GM19397 (cell line): Measurements from ENCODE around the gene TOMM40L.
"Not testable (repeated sequence)": the region's sequence is repeated elsewhere in the genome, so short reads cannot be mapped to it uniquely, and the experiment has no call there.

ENCODE experiments used
- ATAC-seq: cut with Tn5 transposase; IDR thresholded peaks from one replicate; pipeline ENCODE4 v1.9.1; 2021; ENCODE audit warnings: mild to moderate bottlenecking, moderate library complexity; ENCODE audit not compliant: unreplicated experiment

The TOMM40L gene

GRCh38 chr1:161251579-161251978, 25.7 kb downstream of the TOMM40L start:
- no peak for ATAC-seq

- ATAC-seq = not testable (repeated sequence)
Observed at GRCh38 chr1:161255302-161255701, 29.4 kb downstream of the TOMM40L start.

GRCh38 chr1:161255955-161256520, 30.2 kb downstream of the TOMM40L start:
- ATAC-seq = not testable (repeated sequence)

- not testable (repeated sequence) for ATAC-seq
Observed at GRCh38 chr1:161257109-161257508, 31.2 kb downstream of the TOMM40L start.

DNA sequence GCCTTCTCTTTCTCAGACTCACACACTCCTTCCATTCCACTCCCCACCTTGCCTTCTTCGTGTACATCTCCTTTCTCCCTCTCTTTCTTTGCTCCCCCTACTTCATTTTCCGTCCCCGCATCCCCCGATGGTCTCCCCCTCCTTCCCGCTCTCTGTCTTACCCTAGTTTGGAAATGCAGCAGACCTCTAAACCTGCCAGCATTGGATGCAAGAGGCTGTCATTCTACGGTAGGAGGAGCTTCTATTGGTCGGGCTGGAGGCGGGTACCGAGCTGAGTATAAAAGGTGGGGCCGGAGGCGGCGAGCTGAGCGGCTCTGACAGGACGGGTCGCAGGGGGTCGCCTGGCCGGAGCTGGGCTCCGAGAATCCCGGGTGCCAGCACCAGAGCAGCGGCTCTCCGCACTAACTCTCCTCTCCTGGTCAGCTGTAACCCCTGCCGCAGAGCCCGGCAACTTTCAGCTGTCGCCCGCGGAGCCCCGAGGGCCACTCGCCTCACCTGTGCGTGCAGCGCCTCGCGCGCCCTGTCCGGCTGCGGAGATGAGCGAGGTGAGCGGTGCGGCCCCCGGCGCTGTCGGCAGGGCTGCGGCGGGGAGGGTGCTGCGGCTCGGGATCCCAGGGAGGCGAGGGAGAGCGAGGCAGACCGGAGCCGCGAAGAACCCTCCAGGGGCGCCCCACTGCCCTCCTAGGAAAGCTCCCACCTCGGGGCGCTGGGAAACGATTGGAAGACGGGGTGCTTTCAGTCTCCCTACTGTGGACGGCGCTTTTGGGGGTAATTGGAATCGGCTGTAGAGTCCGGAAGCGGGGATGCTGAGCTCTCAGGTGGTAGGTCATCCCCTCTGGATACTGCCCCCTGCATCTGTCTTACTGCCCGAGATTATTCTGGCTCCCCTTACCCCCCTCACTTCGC, 32.8 kb downstream of the TOMM40L start, which contains the start of gene PCP4L1:
PCP4L1 (plus strand) TSS at position 307 of the 906 bp plus-strand sequence; CDS start at position 537, 230 bp downstream.
- ATAC-seq = no peak

DNA sequence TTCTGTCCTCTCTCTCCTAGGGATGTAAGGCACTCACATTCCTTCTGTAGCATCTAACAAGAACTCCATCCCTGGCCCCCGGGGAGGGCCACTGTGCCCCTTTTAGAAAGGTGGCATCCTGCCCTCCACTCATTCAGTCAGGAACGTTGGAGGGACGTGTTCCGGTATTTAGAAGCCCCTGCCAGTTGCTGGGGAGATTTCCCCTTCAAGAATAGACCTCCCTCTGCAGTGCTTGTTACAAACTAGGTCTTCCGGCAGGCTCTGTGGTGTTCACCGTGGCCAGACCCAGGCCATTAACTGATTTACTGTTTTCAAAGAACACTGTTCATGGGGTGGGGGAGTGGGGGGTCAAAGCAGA, 33.5 kb downstream of the TOMM40L start:
- ATAC-seq = no peak

DNA sequence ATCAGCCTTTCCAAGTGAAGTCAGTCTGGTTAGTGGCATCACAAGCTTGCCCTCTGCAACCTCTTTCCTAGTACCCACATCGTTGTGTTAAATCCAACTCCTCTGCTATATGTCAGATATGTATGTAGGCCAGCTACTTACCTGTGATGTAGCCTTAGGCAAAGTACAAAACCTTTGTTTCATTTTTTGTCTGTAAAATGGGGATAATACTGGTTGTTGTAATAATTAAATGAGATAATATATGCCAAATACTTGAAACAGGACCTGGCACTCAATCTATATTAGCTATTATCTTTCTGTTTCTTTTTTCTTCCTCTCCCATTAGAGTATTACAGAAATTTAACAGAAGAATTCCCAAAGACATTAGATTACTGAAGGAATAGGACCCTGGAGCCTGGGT, 33.9 kb downstream of the TOMM40L start:
- ATAC-seq = no peak

DNA sequence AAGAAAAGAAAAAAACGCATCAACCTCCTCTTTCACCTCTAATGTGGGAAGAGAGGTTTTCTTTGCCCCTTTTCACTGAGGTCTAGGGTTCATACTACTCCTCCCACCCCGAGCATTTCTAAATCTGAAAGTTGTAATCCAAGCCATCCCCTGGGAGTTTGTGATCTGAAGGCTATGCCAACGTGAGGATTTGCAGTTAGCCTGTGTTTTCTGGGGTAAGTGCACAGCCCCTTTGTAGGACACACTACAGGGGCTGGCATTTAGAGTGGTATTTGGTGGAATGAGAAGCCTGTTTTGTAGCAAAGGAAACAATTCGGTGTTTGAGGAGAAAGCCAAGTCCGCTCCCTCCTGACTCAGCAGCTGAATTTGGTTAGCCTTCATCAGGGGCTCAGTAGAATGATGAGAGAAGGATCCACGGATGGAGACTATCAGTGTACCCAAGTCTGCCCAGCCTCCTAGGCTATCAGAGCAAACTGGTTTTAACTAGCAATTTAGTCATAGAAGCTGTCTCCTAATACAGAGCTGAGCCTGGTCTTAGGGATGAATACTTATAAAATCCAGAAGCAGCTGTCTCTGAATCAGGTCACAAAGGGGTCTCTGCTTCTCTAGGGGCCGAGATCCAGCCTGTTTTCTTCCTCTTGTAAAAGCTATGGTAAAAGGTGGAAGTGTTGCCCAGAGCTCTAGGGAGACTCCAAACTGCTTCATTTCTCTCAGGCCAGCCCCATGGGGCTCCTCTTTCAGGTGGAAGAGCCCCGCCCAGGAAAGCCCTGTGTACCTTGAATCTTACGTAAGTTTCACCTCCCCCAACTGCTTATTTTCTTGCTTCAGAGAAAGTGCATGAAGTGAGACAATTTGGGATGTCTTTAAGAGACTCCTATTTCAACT, 34.8 kb downstream of the TOMM40L start:
- ATAC-seq = no peak

DNA sequence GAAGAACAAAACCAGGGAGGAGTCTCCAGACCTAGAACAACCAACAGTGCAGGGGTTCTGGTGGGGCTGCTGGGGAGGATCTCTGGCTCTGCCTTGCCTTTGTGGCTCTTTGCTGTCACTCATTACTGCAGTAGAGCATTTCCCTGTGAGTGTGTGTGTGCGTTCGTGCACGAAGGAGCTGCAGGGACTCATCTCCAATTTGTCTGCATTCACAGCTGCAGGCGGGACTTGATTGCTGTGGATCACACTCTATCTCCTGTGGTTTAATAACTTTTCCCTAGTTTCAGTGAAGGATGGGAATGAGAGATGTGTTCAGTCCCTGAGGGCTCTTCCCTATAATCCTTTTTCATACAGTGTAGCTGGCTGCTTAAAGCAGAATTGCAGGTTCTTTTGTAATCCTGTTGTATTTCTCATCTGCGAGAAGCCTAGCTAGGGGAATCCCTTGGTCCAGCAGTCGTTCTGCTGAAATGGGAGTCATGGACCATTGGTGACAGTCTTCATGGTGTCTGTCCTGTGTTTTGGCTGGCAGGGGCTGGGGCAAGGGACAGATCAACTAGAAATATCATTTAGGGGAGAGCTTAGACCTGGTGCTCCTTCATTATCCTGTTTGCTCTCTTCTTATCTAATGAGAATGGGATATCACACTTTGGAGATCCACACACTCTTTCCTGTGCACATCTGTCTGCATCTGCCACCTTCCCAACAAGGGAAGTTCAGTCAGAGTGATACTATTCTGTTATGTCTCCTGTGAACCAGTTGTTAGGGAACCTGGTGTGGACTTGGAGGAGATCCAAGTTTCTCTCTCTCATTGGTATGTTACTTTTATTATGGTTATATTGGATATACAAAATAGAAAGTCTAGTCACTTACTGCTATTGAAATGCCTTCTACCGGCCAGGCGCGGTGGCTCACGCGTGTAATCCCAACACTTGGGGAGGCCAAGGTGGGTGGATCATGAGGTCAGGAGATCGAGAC, 35.7 kb downstream of the TOMM40L start:
- no peak for ATAC-seq

DNA sequence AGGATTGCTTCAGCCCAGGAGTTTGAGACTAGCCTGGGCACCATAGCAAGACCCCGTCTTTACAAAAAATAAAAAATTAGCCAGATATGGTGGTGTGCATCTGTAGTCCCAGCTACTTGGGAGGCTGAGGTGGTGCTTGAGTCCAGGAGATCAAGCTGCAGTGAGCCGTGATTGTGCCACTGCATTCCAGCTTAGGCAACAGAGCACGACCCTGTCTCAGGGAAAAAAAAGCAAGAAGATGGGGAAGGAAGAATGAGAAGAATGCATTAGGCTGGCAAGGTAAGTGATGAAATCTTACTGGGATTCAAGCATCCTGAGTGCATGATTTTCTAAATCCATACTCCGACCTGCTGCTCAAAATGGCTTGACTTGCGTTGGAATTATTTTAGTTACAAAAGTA, 39.4 kb downstream of the TOMM40L start:
- ATAC-seq = no peak

GRCh38 chr1:161266202-161266601, 40.3 kb downstream of the TOMM40L start:
- ATAC-seq = no peak

GRCh38 chr1:161266836-161267235, 41.0 kb downstream of the TOMM40L start:
- no peak for ATAC-seq

- no peak for ATAC-seq
Observed at GRCh38 chr1:161267321-161267720, 41.5 kb downstream of the TOMM40L start.

- ATAC-seq = no peak
Observed at GRCh38 chr1:161273402-161273801, 47.5 kb downstream of the TOMM40L start.

DNA sequence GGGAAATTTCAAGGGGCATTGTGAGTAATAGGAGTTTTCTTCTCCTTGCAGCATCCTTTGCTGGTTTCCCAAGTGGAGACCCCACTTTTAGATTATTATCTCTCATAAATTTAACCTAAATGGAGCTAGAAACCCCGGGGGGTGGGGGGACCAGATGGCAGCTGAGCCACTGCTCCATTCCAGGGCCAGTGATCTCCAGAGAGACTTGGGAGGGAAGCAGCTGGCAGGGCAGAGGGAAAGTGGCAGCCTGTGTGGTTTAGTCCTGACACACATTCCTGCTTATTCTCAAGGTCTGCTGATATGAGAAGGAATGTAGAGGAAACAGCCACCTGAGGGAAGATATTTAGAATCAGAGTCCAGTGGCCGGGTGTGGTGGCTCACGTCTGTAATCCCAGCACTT, 49.0 kb downstream of the TOMM40L start:
- no peak for ATAC-seq
